Ovary (tissue), 3 donors: ENCODE results near the gene AGBL4.

Experiments
- EP300 ChIP-seq: sonication (generic); formaldehyde crosslinking; IDR thresholded peaks from one replicate; pipeline ENCODE4 v1.6.1; 2017; ENCODE audit warnings: antibody characterized with exemption
- POLR2A ChIP-seq: fragments of 450-650 bp; IDR thresholded peaks from one replicate; pipeline ENCODE4 v1.6.1; 2017; ENCODE audit warnings: antibody characterized with exemption, mild to moderate bottlenecking, moderate library complexity
- TF ChIP-seq, protein P1 (sequence below), 3 donors: fragments of 450-650 bp in 2 of 3; fragments of 200-600 bp in 1 of 3; IDR thresholded peaks; one replicate each; pipeline versions ENCODE4 v1.5.1 to v1.8.0; 2016 to 2022; ENCODE audit warnings: antibody characterized with exemption in 3 of 3, mild to moderate bottlenecking in 1 of 3
- donor health status: DM: no; HTN: no; CAD: no.

DNA sequence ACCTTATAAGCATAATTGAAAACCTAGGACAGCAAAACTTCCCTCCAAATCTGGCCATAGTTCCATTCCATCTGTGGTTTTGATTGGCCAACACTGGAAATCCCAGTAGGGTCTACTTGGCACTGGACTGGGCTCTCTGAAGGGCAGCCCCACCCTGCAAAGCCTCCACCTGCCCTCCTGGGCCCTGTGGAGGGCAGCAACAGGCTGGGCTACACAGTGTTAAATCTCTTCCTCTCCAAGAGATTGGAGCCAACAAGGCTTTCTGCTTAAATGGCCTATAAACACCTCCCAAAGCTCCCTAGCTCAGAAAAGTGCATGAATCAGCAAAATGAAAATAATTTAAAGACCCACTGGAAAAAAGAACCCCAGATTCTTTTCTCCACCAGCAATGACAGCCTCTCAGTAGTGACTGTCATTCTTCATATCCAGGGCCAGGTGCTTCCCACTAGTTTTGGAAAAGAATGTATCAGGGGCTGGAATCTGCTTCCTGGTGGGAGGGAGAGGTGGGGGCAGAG lies 1305.6 kb downstream of the AGBL4 start:
- TF ChIP-seq EP300 (no peak), POLR2A (no peak)
- TF ChIP-seq, protein P1, sequence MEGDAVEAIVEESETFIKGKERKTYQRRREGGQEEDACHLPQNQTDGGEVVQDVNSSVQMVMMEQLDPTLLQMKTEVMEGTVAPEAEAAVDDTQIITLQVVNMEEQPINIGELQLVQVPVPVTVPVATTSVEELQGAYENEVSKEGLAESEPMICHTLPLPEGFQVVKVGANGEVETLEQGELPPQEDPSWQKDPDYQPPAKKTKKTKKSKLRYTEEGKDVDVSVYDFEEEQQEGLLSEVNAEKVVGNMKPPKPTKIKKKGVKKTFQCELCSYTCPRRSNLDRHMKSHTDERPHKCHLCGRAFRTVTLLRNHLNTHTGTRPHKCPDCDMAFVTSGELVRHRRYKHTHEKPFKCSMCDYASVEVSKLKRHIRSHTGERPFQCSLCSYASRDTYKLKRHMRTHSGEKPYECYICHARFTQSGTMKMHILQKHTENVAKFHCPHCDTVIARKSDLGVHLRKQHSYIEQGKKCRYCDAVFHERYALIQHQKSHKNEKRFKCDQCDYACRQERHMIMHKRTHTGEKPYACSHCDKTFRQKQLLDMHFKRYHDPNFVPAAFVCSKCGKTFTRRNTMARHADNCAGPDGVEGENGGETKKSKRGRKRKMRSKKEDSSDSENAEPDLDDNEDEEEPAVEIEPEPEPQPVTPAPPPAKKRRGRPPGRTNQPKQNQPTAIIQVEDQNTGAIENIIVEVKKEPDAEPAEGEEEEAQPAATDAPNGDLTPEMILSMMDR (IDR thresholded peaks at IDR 0.05), result no peak
